Gastroesophageal sphincter (tissue), 3 donors: ENCODE data around the gene MCF2.

Source experiments
- EP300 ChIP-seq: sonication (generic); formaldehyde crosslinking; IDR thresholded peaks from one replicate; pipeline ENCODE4 v1.6.1; 2017; ENCODE audit warnings: antibody characterized with exemption, mild to moderate bottlenecking
- POLR2A ChIP-seq, 2 donors: fragments of 450-650 bp; IDR thresholded peaks; one replicate each; pipeline ENCODE4 v1.6.1; 2017; ENCODE audit warnings: antibody characterized with exemption in 2 of 2, mild to moderate bottlenecking in 2 of 2, moderate library complexity in 1 of 2
- POLR2AphosphoS5 ChIP-seq: sonication (generic); formaldehyde crosslinking; IDR thresholded peaks from one replicate; pipeline ENCODE4 v1.6.1; 2017; ENCODE audit warnings: antibody characterized with exemption
- TF ChIP-seq, protein P1 (sequence below), 4 experiments: fragments of 200-600 bp in 2 of 4; fragments of 450-650 bp in 2 of 4; sonication (generic) in 1 of 4; IDR thresholded peaks; one replicate each; pipeline ENCODE4 v1.5.1; 2017 to 2019; ENCODE audit warnings: antibody characterized with exemption in 4 of 4, mild to moderate bottlenecking in 2 of 4, moderate library complexity in 2 of 4

GRCh38 chrX:139538907-139539790 lies 168.8 kb downstream of the MCF2 start:
- TF ChIP-seq, protein P1, sequence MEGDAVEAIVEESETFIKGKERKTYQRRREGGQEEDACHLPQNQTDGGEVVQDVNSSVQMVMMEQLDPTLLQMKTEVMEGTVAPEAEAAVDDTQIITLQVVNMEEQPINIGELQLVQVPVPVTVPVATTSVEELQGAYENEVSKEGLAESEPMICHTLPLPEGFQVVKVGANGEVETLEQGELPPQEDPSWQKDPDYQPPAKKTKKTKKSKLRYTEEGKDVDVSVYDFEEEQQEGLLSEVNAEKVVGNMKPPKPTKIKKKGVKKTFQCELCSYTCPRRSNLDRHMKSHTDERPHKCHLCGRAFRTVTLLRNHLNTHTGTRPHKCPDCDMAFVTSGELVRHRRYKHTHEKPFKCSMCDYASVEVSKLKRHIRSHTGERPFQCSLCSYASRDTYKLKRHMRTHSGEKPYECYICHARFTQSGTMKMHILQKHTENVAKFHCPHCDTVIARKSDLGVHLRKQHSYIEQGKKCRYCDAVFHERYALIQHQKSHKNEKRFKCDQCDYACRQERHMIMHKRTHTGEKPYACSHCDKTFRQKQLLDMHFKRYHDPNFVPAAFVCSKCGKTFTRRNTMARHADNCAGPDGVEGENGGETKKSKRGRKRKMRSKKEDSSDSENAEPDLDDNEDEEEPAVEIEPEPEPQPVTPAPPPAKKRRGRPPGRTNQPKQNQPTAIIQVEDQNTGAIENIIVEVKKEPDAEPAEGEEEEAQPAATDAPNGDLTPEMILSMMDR (IDR thresholded peaks at IDR 0.05) = no peak
- TF ChIP-seq POLR2AphosphoS5 (no peak), POLR2A (IDR thresholded peaks at IDR 0.05) (no peak), EP300 (no peak)
